ENCODE data around the gene NUP54. TPM values are rescaled to one million over a fixed set of nuclear protein-coding genes. Genes with fewer than 3 reads are reported as not detected.

The NUP54 gene, protein sequence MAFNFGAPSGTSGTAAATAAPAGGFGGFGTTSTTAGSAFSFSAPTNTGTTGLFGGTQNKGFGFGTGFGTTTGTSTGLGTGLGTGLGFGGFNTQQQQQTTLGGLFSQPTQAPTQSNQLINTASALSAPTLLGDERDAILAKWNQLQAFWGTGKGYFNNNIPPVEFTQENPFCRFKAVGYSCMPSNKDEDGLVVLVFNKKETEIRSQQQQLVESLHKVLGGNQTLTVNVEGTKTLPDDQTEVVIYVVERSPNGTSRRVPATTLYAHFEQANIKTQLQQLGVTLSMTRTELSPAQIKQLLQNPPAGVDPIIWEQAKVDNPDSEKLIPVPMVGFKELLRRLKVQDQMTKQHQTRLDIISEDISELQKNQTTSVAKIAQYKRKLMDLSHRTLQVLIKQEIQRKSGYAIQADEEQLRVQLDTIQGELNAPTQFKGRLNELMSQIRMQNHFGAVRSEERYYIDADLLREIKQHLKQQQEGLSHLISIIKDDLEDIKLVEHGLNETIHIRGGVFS
- total RNA-seq: 10 to 100 TPM; 78.6 to 88.5 TPM
- 66.5 TPM for polyA plus RNA-seq (2013, experiment 1 of 2)
- polyA plus RNA-seq (2013, experiment 2 of 2): 63.3 TPM
- long read RNA-seq, experiment 1, transcript NUP54-201 (12 exons, 2,367 nt): major isoform, 10 of 41 reads
- long read RNA-seq, experiment 1, partial matches to known transcripts: 19 of 41 reads
- long read RNA-seq, experiment 1, other reads (novel, unspliced or antisense): 10 of 41 reads
- long read RNA-seq, experiment 2, transcript NUP54-201 (12 exons, 2,367 nt): major isoform, 66 of 88 reads
- long read RNA-seq, experiment 2, partial matches to known transcripts: 4 of 88 reads
- long read RNA-seq, experiment 2, other reads (novel, unspliced or antisense): 12 of 88 reads
- long read RNA-seq, experiment 3, transcript NUP54-211 (11 exons, 1,385 nt): minor isoform, 9 of 427 reads
- long read RNA-seq, experiment 3, transcript NUP54-201 (12 exons, 2,367 nt): major isoform, 354 of 427 reads
- long read RNA-seq, experiment 3, transcript NUP54-217 (11 exons, 1,563 nt): minor isoform, 8 of 427 reads
- long read RNA-seq, experiment 3, partial matches to known transcripts: 8 of 427 reads
- long read RNA-seq, experiment 3, other reads (novel, unspliced or antisense): 48 of 427 reads
- long read RNA-seq, experiment 4, transcript NUP54-201 (12 exons, 2,367 nt): major isoform, 128 of 171 reads
- long read RNA-seq, experiment 4, transcript NUP54-211 (11 exons, 1,385 nt): minor isoform, 10 of 171 reads
- long read RNA-seq, experiment 4, partial matches to known transcripts: 10 of 171 reads
- long read RNA-seq, experiment 4, other reads (novel, unspliced or antisense): 19 of 171 reads

DNA sequence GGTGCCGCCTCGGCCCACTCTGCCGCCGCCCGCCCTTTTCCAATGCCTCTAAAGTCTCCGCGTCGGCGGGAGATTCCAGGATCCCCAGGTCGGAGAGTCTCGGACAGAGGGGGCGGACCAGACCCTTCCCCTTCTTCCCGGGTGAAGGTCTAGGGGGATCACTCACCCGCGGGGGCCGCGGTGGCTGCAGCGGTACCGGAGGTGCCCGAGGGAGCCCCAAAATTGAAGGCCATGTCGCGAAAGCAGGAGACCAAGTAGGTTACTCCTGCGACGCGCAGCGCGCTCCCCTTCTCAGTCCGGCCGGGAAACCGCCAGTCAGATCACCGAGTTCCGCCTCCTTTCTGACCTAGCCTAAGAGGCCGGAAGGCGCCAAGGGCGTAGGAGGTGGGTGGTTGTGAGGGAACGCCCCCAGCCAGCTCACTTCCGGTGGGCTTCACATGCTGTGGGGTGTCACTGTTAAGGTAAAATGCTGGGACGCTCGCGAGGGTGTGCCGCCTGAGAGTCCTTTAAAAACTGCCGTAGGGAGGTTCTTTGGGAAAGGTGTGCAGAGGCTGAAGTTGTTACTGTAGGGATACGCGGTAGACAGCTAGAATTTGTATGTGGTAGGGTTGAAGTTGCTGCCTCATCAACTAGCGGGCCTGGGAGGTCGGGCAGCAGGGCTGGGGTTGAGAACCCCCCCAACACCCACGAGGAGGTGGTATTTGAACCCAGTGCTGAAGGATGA, at the start of gene NUP54:
NUP54 (minus strand) TSS at position 256 of the 724 bp plus-strand sequence; CDS start at position 233, 23 bp downstream.
- peak within 1 kb of the TSS; percentile 94 for H3K27ac Mint-ChIP-seq
- peak within 1 kb of the TSS; percentile 91 for H3K27ac ChIP-seq (ENCODE audit: low read depth, low read length)
- H3K36me3 ChIP-seq (ENCODE audit: control insufficient read depth, insufficient read depth, low read length): peaks cover 13% of the 10 kb centered on the region
- DNase-seq: peak; percentile 98
- 0% methylated on average over 7 to 47 of the region's 47 CpGs for WGBS, 2 experiments (ENCODE audit: insufficient coverage in 1 of 2, insufficient read length in 1 of 2)
- no peaks in the 10 kb centered on the region for H3K9me3 ChIP-seq (ENCODE audit: control insufficient read depth, low read length)
- peak within 1 kb of the TSS; percentile 98 for H3K9ac ChIP-seq (ENCODE audit: extremely low read depth, low read length, poor library complexity, severe bottlenecking)
- H3K4me3 ChIP-seq (ENCODE audit: low read length): peak within 1 kb of the TSS; percentile 100
- peaks cover 14% of the 10 kb centered on the region for H3K36me3 Mint-ChIP-seq (ENCODE audit: low read depth)
- no peaks in the 10 kb centered on the region for H3K27me3 Mint-ChIP-seq (ENCODE audit: insufficient read depth)
- H3K27me3 ChIP-seq (ENCODE audit: control insufficient read depth, insufficient read depth, low read length, poor library complexity, severe bottlenecking): no peaks in the 10 kb centered on the region
- no peaks in the 10 kb centered on the region for H3K4me1 ChIP-seq (ENCODE audit: control insufficient read depth, insufficient read depth, low read length)
- H3K4me3 Mint-ChIP-seq: peak within 1 kb of the TSS; percentile 92
- TF ChIP-seq, protein P1, sequence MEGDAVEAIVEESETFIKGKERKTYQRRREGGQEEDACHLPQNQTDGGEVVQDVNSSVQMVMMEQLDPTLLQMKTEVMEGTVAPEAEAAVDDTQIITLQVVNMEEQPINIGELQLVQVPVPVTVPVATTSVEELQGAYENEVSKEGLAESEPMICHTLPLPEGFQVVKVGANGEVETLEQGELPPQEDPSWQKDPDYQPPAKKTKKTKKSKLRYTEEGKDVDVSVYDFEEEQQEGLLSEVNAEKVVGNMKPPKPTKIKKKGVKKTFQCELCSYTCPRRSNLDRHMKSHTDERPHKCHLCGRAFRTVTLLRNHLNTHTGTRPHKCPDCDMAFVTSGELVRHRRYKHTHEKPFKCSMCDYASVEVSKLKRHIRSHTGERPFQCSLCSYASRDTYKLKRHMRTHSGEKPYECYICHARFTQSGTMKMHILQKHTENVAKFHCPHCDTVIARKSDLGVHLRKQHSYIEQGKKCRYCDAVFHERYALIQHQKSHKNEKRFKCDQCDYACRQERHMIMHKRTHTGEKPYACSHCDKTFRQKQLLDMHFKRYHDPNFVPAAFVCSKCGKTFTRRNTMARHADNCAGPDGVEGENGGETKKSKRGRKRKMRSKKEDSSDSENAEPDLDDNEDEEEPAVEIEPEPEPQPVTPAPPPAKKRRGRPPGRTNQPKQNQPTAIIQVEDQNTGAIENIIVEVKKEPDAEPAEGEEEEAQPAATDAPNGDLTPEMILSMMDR (conservative IDR thresholded peaks at IDR 0.05): no peak
- H3K4me1 Mint-ChIP-seq: peaks cover 23% of the 10 kb centered on the region
- no peaks in the 10 kb centered on the region for H3K9me3 Mint-ChIP-seq

DNA sequence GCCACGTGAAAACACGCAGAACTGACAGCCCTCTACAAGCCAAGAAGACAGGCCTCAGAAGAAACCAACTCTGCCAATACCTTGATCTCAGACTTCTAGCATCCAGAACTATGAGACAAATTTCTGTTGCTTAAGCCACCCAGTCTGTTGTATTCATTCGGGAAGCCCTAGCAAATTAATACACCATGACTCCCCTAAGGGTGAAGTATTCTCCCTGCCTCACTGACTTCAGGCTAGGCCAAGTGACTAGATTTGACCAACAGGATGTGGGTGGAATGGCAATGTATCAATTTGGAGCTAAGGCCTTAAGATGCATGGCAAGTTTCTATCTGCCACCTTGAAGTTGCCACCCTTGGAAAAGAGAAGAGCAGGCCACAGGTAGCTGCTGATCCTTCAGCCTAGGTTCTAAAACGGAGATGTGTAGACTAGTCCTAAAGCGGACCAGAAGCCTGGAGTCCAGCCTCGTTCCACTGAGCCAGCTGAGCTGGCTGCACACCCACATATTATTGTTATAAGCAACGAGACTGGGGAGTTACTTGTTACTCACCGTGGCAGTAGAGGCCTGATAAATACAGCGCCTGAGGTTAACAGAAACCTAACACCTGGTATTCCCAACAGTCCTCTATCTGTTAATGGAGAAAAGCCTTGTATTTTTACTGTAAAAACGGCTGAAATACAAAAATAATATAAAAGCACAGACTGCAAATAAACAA, 49.0 kb upstream of the NUP54 start:
- no peak overlapping the region for H3K4me3 Mint-ChIP-seq
- peaks cover 34% of the 10 kb centered on the region for H3K36me3 Mint-ChIP-seq (ENCODE audit: low read depth)
- no peaks in the 10 kb centered on the region for H3K27me3 Mint-ChIP-seq (ENCODE audit: insufficient read depth)
- no peak for DNase-seq
- 87 to 91% methylated on average over 3 to 10 of the region's 10 CpGs for WGBS, 2 experiments (ENCODE audit: insufficient coverage in 1 of 2, insufficient read length in 1 of 2)
- Histone ChIP-seq H3K27me3 (ENCODE audit: control insufficient read depth, insufficient read depth, low read length, poor library complexity, severe bottlenecking) (no peaks in the 10 kb centered on the region), H3K27ac (ENCODE audit: low read depth, low read length) (peak overlapping the region; percentile 90), H3K36me3 (ENCODE audit: control insufficient read depth, insufficient read depth, low read length) (peaks cover 10% of the 10 kb centered on the region), H3K4me1 (ENCODE audit: control insufficient read depth, insufficient read depth, low read length) (no peaks in the 10 kb centered on the region), H3K4me3 (ENCODE audit: low read length) (no peak overlapping the region), H3K9me3 (ENCODE audit: control insufficient read depth, low read length) (peaks cover 14% of the 10 kb centered on the region), H3K9ac (ENCODE audit: extremely low read depth, low read length, poor library complexity, severe bottlenecking) (no peak overlapping the region)
- H3K9me3 Mint-ChIP-seq: peaks cover 18% of the 10 kb centered on the region
- peaks cover 9% of the 10 kb centered on the region for H3K4me1 Mint-ChIP-seq
- no peak overlapping the region for H3K27ac Mint-ChIP-seq
- TF ChIP-seq, protein P1 (conservative IDR thresholded peaks at IDR 0.05): no peak
